ENCODE results near the gene ELOVL6.
"Not testable (repeated sequence)": the region's sequence is repeated elsewhere in the genome, so short reads cannot be mapped to it uniquely, and the experiment has no call there.

Gene ELOVL6, protein sequence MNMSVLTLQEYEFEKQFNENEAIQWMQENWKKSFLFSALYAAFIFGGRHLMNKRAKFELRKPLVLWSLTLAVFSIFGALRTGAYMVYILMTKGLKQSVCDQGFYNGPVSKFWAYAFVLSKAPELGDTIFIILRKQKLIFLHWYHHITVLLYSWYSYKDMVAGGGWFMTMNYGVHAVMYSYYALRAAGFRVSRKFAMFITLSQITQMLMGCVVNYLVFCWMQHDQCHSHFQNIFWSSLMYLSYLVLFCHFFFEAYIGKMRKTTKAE

GRCh38 chr4:110198435-110199416 is at the start of gene ELOVL6:
ELOVL6 (minus strand) TSS chr4:110198615; CDS start chr4:110198335, 280 bp downstream.
- DNase-seq: peak in 1 of 2 experiments; percentile 35

DNA sequence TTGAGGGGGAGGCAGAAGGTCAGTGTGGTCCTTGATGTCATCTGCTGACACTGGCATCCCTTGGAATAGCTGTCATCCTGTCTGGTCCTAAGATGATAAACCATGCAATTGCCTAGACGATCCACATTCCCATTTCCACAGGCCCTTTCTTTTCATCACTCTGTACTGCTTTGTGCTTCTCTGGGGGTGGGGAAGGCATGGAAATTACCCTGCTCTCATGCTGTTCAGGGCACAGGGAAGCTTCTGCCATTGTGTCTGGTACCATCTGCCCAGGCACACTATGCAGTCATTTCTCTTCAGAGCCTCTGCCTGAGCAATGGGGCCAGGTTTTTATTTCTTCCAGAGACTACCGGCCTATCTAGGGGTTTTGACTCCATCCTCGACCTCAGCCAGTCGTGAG is 49.7 kb upstream of the ELOVL6 start:
- DNase-seq: no peak

DNA sequence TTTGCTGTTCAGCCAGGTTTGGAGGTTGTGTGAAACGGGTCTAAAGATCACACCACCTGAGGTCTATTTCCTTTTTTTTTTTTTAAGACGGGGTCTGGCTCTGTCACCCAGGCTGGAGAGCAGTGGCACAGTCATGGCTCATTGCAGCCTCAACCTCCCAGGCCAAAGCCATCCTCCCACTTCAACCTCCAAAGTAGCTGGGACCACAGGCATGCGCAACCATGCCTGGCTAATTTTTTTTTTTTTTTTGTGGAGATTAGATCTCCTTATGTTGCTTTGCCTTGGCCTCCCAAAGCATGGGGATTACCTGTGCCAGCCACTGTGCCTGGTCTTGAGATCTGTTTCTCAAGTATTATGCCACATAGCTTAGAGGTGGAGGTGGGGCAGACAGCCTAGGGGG is 49.2 kb upstream of the ELOVL6 start:
- no peak for DNase-seq

GRCh38 chr4:110245577-110245976 is 47.2 kb upstream of the ELOVL6 start:
- DNase-seq: no peak

GRCh38 chr4:110236324-110236723 is 37.9 kb upstream of the ELOVL6 start:
- DNase-seq: no peak

DNA sequence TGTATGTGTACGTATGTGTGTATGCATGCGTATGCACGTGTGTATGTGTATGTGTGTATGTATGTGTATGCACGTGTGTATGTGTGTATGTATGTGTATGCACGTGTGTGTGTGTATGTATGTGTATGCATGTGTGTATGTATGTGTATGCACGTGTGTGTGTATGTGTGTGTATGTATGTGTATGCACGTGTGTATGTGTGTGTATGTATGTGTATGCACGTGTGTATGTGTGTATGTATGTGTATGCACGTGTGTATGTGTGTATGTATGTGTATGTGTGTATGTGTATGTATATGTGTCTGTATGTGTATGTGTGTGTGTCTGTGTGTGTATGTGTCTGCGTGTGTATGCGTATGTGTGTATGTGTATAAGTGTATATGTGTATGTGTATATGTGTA is 35.2 kb upstream of the ELOVL6 start:
- DNase-seq: not testable (repeated sequence)

GRCh38 chr4:110231869-110232268 is 33.5 kb upstream of the ELOVL6 start:
- no peak for DNase-seq

- no peak for DNase-seq
Observed at GRCh38 chr4:110229266-110229665, 30.9 kb upstream of the ELOVL6 start.

DNA sequence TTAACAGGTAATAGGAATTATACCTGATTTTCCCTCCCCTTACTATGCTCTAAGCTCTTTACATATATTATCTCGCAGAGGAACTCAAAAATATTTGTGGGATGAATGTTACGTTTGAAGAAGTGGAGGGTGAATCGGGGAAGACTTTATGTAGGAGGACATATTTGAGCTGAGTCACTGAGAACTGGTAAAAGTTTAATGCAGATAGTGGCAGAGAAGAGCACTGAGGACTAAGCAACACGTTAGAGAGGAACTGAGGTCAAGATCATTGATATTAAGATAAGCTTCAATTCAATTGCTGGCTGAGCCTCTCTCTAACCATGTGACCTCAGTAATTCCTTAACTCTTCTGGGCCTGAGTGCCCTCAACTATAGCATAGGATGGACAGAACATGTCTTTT is 26.4 kb upstream of the ELOVL6 start:
- no peak for DNase-seq

DNA sequence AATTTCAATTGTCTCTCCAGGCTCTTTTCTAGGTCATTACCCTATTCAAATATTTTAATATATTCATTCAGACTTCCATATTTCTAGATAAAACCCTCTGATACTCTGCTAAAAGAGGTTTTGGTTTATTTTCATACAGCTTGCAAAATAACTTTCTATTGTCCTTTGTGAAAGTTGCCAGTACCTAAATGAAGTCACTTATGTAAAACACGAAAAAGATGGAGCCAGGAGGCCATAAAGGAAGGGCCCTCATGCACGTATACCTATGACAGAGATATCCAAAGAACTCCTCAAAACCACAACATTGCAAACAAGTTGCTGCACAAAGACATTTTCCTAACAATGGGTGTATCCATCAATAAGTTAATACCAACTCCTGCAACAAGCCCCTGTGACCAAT is 25.7 kb upstream of the ELOVL6 start:
- no peak for DNase-seq

- DNase-seq: not testable (repeated sequence)
Observed at GRCh38 chr4:110218935-110219334, 20.5 kb upstream of the ELOVL6 start.

DNA sequence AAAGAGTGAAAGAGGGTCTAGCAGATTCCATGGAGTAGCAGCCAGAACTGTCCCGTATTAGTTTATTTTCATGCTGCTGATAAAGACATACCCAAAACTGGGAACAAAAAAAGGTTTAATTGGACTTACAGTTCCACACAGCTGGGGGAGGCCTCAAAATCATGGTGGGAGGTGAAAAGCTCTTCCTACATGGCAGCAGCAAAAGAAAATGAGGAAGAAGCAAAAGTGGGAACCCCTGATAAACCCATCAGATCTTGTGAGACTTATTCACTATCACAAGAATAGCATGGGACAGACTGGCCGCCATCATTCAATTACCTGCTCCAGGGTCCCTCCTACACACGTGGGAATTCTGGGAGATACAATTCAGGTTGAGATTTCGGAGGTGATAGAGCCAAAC is 18.8 kb upstream of the ELOVL6 start:
- not testable (repeated sequence) for DNase-seq

GRCh38 chr4:110216129-110216528 is 17.7 kb upstream of the ELOVL6 start:
- DNase-seq: no peak

DNA sequence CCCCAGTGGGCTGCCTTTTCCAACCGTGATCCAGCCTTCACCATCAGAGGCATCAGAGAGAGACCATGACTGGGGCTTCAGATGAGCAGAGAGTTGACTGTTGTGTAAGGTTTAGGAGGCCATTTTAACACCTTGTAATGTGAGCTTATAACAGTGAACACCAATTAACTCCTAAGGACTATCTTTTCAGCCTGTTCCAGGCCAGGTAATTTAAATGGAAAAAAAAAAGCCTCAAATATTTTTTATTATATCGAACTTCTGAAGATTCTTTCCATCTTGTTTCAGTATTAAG is 13.3 kb upstream of the ELOVL6 start:
- no peak for DNase-seq

GRCh38 chr4:110211007-110211769 is 12.8 kb upstream of the ELOVL6 start:
- no peak for DNase-seq

- DNase-seq: no peak
Observed at GRCh38 chr4:110208419-110208818, 10.0 kb upstream of the ELOVL6 start.

- no peak for DNase-seq
Observed at GRCh38 chr4:110207233-110207632, 8.8 kb upstream of the ELOVL6 start.

DNA sequence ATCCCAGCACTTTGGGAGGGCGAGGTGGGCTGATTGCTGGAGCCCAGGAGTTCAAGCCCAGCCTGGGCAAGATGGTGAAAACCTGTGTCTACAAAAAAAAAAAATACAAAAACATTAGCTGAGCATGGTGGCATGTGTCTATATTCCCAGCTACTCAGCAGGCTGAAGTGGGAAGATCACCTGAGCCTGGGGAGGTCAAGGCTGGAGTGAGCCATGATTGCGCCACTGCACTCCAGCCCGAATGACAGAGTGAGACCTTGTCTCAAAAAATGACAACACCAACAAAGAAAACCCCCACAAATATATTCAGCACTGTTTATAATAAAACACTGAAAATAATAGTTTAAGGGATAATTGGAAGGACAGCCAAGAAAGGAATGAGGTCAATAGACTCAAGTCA is 3.6 kb upstream of the ELOVL6 start:
- no peak for DNase-seq

DNA sequence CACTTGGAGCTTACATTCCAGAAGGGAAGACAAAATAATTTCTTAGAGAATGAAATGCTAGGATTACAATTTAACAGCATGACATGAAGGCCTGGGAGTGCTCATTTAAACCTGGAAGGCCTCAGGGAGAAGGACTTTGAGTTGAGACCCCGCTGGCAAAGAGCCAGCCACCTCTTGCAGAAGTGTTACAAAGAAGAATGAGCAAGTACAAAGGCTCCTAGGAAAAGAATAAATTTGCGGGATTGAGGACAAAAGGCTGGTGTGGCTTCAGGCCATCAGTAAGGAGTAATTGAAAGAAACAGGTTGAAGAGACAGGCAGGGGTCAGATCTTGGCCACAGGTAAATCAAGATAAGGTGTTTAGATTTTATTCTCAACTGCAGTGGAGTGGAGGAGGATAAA is 3.1 kb upstream of the ELOVL6 start:
- DNase-seq: no peak

- no peak for DNase-seq
Observed at GRCh38 chr4:110200689-110201088, 2.3 kb upstream of the ELOVL6 start.

GRCh38 chr4:110198049-110198434 is 373 bp downstream of the ELOVL6 start:
- DNase-seq: no peak

DNA sequence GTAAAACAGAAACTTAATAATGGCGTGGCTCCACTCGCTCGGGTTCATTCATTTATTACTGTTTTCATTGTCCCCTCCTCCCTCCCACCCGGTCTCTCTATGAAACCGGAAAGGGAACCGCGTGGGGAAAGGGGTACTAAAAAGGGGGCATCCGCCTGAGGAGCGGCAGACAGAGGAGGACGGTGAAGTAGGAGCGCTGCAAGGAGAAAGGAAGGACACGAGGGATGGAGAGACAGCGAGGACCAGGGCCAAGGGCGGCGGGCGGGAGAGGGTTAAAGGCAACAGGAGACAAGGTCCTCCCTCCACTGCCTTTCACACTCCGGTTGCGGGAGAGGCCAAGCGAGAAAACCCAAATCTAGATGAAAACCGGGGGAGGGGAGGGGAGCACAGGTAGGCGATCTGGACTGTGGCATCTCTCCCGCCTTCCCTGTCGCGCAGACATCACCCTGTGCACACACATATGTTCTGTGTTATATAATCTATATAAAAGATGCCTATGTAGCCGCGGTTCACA is 829 bp downstream of the ELOVL6 start:
- DNase-seq: peak; percentile 10 to 33

DNA sequence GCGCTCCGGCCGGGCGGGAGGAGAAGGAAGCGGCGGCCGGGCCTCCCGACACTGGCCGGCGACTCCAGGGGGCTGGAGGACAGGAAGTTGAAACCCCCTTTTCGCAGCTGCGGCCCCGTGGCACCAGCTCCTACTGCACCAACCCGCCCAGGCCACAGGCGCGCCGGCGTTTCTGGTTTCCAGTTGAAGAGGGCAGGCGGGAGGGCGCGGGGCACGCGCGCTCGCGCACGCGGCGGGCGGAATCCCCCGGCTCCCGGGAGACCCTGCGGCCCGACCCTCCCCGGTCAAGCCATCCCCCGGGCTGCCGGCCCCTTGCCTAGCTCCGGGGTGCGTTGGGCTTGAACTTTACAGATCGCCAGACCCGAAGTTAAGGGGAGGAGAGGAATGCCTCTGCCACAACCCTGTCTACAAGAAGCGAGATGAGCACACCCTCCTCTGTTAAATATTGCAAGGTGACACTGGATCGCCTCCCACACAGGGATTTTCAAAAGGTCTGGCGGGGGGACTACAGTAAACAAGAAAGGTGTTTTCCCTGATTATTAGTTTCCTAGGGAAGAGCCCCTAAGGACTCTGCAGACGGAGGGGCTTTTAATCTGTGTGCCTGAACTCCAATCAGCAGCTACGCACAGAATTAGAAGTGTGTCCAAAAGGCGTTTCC is 1.4 kb downstream of the ELOVL6 start:
- DNase-seq: no peak
